Mesothelial cell of epicardium (in vitro differentiated cells): ENCODE data around the gene HPSE2. TPM values are rescaled to one million over a fixed set of nuclear protein-coding genes. Genes with fewer than 3 reads are reported as not detected.
"Not testable (repeated sequence)": the region's sequence is repeated elsewhere in the genome, so short reads cannot be mapped to it uniquely, and the experiment has no call there.

ENCODE experiments used
- DNase-seq, 2 experiments: peaks; one replicate each; pipeline ENCODE4 v3.0.0; 2021; ENCODE audit warnings: low spot score in 2 of 2; ENCODE audit not compliant: unreplicated experiment in 2 of 2
- H3K27ac Mint-ChIP-seq: 2 replicates; pipeline ENCODE4 v1.8.0; 2021; ENCODE audit warnings: mixed read lengths
- H3K27me3 Mint-ChIP-seq: 2 replicates; pipeline ENCODE4 v1.8.0; 2021; ENCODE audit warnings: low read depth, mixed read lengths
- H3K36me3 Mint-ChIP-seq: 2 replicates; pipeline ENCODE4 v1.8.0; 2021; ENCODE audit warnings: mixed read lengths
- H3K4me1 Mint-ChIP-seq: 2 replicates; pipeline ENCODE4 v1.8.0; 2021; ENCODE audit warnings: mixed read lengths
- H3K4me3 Mint-ChIP-seq: 2 replicates; pipeline ENCODE4 v1.8.0; 2021; ENCODE audit warnings: mild to moderate bottlenecking, moderate library complexity, mixed read lengths
- H3K9me3 Mint-ChIP-seq: 2 replicates; pipeline ENCODE4 v1.8.0; 2021; ENCODE audit warnings: mixed read lengths
- CTCF ChIP-seq: fragments of 200-600 bp; sonication (generic); IDR thresholded peaks from one replicate; pipeline ENCODE4 v1.5.0; 2021; ENCODE audit warnings: antibody characterized with exemption; ENCODE audit not compliant: unreplicated experiment
- total RNA-seq: library from RNA; stranded (reverse); gene quantifications from 3 replicates; pipeline ENCODE4 v1.2.1, GENCODE V29; 2021

Gene HPSE2
- total RNA-seq, 1 donor from 2014 or later, result 2.3 TPM

GRCh38 chr10:99248824-99249223 lies 13.2 kb upstream of the HPSE2 start:
- Mint-ChIP-seq H3K27ac (no peak overlapping the region), H3K27me3 (peaks cover 8% of the 10 kb centered on the region)
- no peak for DNase-seq

GRCh38 chr10:99247893-99248292 lies 12.2 kb upstream of the HPSE2 start:
- H3K36me3 Mint-ChIP-seq, result not testable (repeated sequence)

More at GRCh38 chr10:99248824-99249223, 13.2 kb upstream of the HPSE2 start:
- TF ChIP-seq CTCF, result no peak
- Mint-ChIP-seq H3K4me3 (no peak overlapping the region), H3K36me3 (peaks cover 2% of the 10 kb centered on the region), H3K4me1 (no peaks in the 10 kb centered on the region), H3K9me3 (peaks cover 34% of the 10 kb centered on the region)

GRCh38 chr10:99236627-99237309 lies 1.1 kb upstream of the HPSE2 start:
- Mint-ChIP-seq H3K4me1 (peaks cover 30% of the 10 kb centered on the region), H3K36me3 (no peaks in the 10 kb centered on the region), H3K27me3 (peaks cover 97% of the 10 kb centered on the region), H3K4me3 (peak overlapping the region; percentile 59), H3K9me3 (no peaks in the 10 kb centered on the region), H3K27ac (no peak overlapping the region)
- no peak for DNase-seq
- no peak for TF ChIP-seq CTCF

More at GRCh38 chr10:99247893-99248292, 12.2 kb upstream of the HPSE2 start:
- not testable (repeated sequence) for H3K4me3 Mint-ChIP-seq, H3K27ac Mint-ChIP-seq, H3K4me1 Mint-ChIP-seq, DNase-seq, H3K27me3 Mint-ChIP-seq
- H3K9me3 Mint-ChIP-seq, result peaks cover 30% of the 10 kb centered on the region

GRCh38 chr10:99234791-99235657 lies 628 bp downstream of the HPSE2 start:
- no peaks in the 10 kb centered on the region for H3K36me3 Mint-ChIP-seq
- H3K27ac Mint-ChIP-seq, result no peak overlapping the region
- H3K27me3 Mint-ChIP-seq, result peaks cover 97% of the 10 kb centered on the region
- no peak for DNase-seq
- TF ChIP-seq CTCF, result no peak
- H3K9me3 Mint-ChIP-seq, result no peaks in the 10 kb centered on the region
- H3K4me1 Mint-ChIP-seq, result peaks cover 30% of the 10 kb centered on the region
- H3K4me3 Mint-ChIP-seq, result peak overlapping the region; percentile 39

GRCh38 chr10:99234041-99234790 lies 1.4 kb downstream of the HPSE2 start:
- Mint-ChIP-seq H3K27ac (no peak overlapping the region), H3K36me3 (no peaks in the 10 kb centered on the region), H3K27me3 (peaks cover 98% of the 10 kb centered on the region), H3K4me3 (peak overlapping the region; percentile 39), H3K4me1 (peaks cover 30% of the 10 kb centered on the region), H3K9me3 (no peaks in the 10 kb centered on the region)
- TF ChIP-seq CTCF, result no peak
- peak; percentile 39 to 60 for DNase-seq
